IMR-90 (cell line): ENCODE results near the gene NEGR1. TPM values are rescaled to one million over a fixed set of nuclear protein-coding genes. Genes with fewer than 3 reads are reported as not detected.

Experiments
- ATAC-seq: fragments of 200-7000 bp; cut with Tn5 transposase; 2 replicates; pipeline ENCODE4 v1.9.1; 2020; ENCODE audit warnings: low read depth, mild to moderate bottlenecking, moderate library complexity
- BruUV-seq: library from RNA; stranded (reverse); fragments of 400-500 nt; replicated peaks from 2 replicates; lab custom pipeline; 2021; lab: Mats Ljungman, UMichigan
- CTCF ChIA-PET: fragments of 300-600 bp; formaldehyde crosslinking; extraction: SDS; loops from one replicate; lab custom pipeline; 2021; ENCODE audit warnings: antibody characterized with exemption; lab: Yijun Ruan, JAX
- POLR2A ChIA-PET: fragments of 300-600 bp; sonication (Branson Sonifier 250); formaldehyde crosslinking; loops from one replicate; lab custom pipeline; 2022; ENCODE audit warnings: antibody characterized with exemption; ENCODE audit not compliant: unreplicated experiment; lab: Charles Lee
- DNase-seq: peaks from one replicate; pipeline ENCODE4 v3.0.0; 2013
- H2AFZ ChIP-seq: replicated peaks from 2 replicates; pipeline ENCODE3; 2013; ENCODE audit warnings: low read length, mild to moderate bottlenecking; ENCODE audit not compliant: poor library complexity
- H2AK5ac ChIP-seq: 2 replicates; pipeline ENCODE4 v1.6.1; 2013; ENCODE audit warnings: low read depth, low read length, inconsistent platforms
- H2AK9ac ChIP-seq: replicated peaks from 2 replicates; pipeline ENCODE3; 2013; ENCODE audit warnings: mild to moderate bottlenecking, low read depth, low read length, moderate library complexity; ENCODE audit not compliant: poor library complexity
- H2BK120ac ChIP-seq: 2 replicates; pipeline ENCODE4 v1.6.1; 2013; ENCODE audit warnings: low read depth, low read length, inconsistent platforms
- H2BK15ac ChIP-seq: 3 replicates; pipeline ENCODE4 v1.6.1; 2013; ENCODE audit warnings: low read depth, low read length, inconsistent platforms
- H2BK20ac ChIP-seq: 2 replicates; pipeline ENCODE4 v1.6.1; 2013; ENCODE audit warnings: low read depth, mild to moderate bottlenecking, inconsistent platforms, low read length, moderate library complexity
- H2BK5ac ChIP-seq: 2 replicates; pipeline ENCODE4 v1.6.1; 2013; ENCODE audit warnings: mild to moderate bottlenecking, low read depth, low read length, inconsistent platforms; ENCODE audit not compliant: poor library complexity, severe bottlenecking
- H3K14ac ChIP-seq: replicated peaks from 2 replicates; pipeline ENCODE4 v1.6.1; 2013; ENCODE audit warnings: low read depth, low read length, inconsistent platforms
- H3K18ac ChIP-seq: 2 replicates; pipeline ENCODE4 v1.6.1; 2013; ENCODE audit warnings: low read depth, low read length, control low read depth
- H3K23ac ChIP-seq: 2 replicates; pipeline ENCODE4 v1.6.1; 2013; ENCODE audit warnings: low read depth, low read length, inconsistent platforms
- H3K27ac ChIP-seq: 2 replicates; pipeline ENCODE4 v1.5.1; 2013; ENCODE audit warnings: mild to moderate bottlenecking, control low read depth, low read length; ENCODE audit not compliant: insufficient read depth
- H3K27me3 ChIP-seq: 2 replicates; pipeline ENCODE4 v1.6.1; 2013; ENCODE audit warnings: low read length; ENCODE audit not compliant: control insufficient read depth, insufficient read depth
- H3K36me3 ChIP-seq: 2 replicates; pipeline ENCODE4 v1.6.1; 2013; ENCODE audit warnings: low read length, mixed read lengths; ENCODE audit not compliant: control insufficient read depth, insufficient read depth
- H3K4ac ChIP-seq: 2 replicates; pipeline ENCODE4 v1.6.1; 2013; ENCODE audit warnings: low read depth, low read length, inconsistent platforms
- H3K4me1 ChIP-seq: 2 replicates; pipeline ENCODE4 v1.6.1; 2013; ENCODE audit warnings: low read length, mixed read lengths; ENCODE audit not compliant: control insufficient read depth, insufficient read depth
- H3K4me2 ChIP-seq: 2 replicates; pipeline ENCODE4 v1.6.1; 2013; ENCODE audit warnings: low read depth, mild to moderate bottlenecking, control low read depth, low read length, moderate library complexity
- H3K4me3 ChIP-seq: 2 replicates; pipeline ENCODE4 v1.5.1; 2013; ENCODE audit warnings: low read depth, mild to moderate bottlenecking, control low read depth, low read length, moderate library complexity; ENCODE audit not compliant: insufficient read depth
- H3K56ac ChIP-seq: 2 replicates; pipeline ENCODE4 v1.6.1; 2013; ENCODE audit warnings: low read length, inconsistent platforms; ENCODE audit not compliant: insufficient read depth; ENCODE audit errors: extremely low read depth
- H3K79me1 ChIP-seq, 2 experiments: 2 replicates each; pipeline ENCODE4 v1.6.1; 2013; ENCODE audit warnings: low read length in 2 of 2, inconsistent platforms in 1 of 2, low read depth in 1 of 2
- H3K9ac ChIP-seq: 2 replicates; pipeline ENCODE4 v1.6.1; 2013; ENCODE audit warnings: low read depth, low read length, control low read depth
- H3K9me1 ChIP-seq: 2 replicates; pipeline ENCODE4 v1.6.1; 2013; ENCODE audit warnings: low read length, inconsistent platforms; ENCODE audit not compliant: insufficient read depth
- H3K9me3 ChIP-seq: 2 replicates; pipeline ENCODE4 v1.6.1; 2013; ENCODE audit warnings: low read length; ENCODE audit not compliant: control insufficient read depth, insufficient read depth
- H4K20me1 ChIP-seq: 2 replicates; pipeline ENCODE4 v1.6.1; 2013; ENCODE audit warnings: low read length, inconsistent platforms; ENCODE audit not compliant: insufficient read depth
- H4K5ac ChIP-seq: 2 replicates; pipeline ENCODE4 v1.6.1; 2013; ENCODE audit warnings: mild to moderate bottlenecking, low read depth, low read length, control low read depth
- H4K8ac ChIP-seq, 2 experiments: 2 replicates each; pipeline ENCODE4 v1.6.1; 2013; ENCODE audit warnings: low read depth in 2 of 2, low read length in 2 of 2, control low read depth in 1 of 2, inconsistent platforms in 1 of 2
- H4K91ac ChIP-seq: 2 replicates; pipeline ENCODE4 v1.6.1; 2013; ENCODE audit warnings: low read depth, low read length, inconsistent platforms; ENCODE audit not compliant: insufficient read depth
- BHLHE40 ChIP-seq: fragments of 150-350 bp; IDR thresholded peaks from 2 replicates; pipeline ENCODE4 v1.6.1; 2016; ENCODE audit warnings: mild to moderate bottlenecking, low read depth, low read length
- CHD1 ChIP-seq: IDR thresholded peaks from 2 replicates; pipeline ENCODE4 v1.6.1; 2012; ENCODE audit warnings: low read depth, low read length, improper control_type of control experiment
- MXI1 ChIP-seq: IDR thresholded peaks from 2 replicates; pipeline ENCODE4 v1.6.1; 2012; ENCODE audit warnings: low read depth, mild to moderate bottlenecking, low read length, moderate library complexity, borderline replicate concordance
- RAD21 ChIP-seq: IDR thresholded peaks from 2 replicates; pipeline ENCODE4 v1.6.1; 2012; ENCODE audit warnings: low read length, improper control_type of control experiment
- dilution Hi-C: fragments of 300-500 bp; cut with HindIII; formaldehyde crosslinking; loops from one replicate; pipeline ENCODE4 v1.14.3; 2018; ENCODE audit warnings: low sequenced_read_pairs; ENCODE audit not compliant: unreplicated experiment
- in situ Hi-C: fragments of 300-500 bp; cut with MboI; formaldehyde crosslinking; loops from 3 replicates; pipeline ENCODE4 v1.14.3; 2019; ENCODE audit warnings: low sequenced_read_pairs, inconsistent platforms, mixed read lengths
- intact Hi-C: fragments of 100-400 bp; cut with micrococcal nuclease; formaldehyde crosslinking; loops from 2 replicates; pipeline ENCODE4 v1.10.0; 2022
- polyA plus RNA-seq, 3 experiments: library from polyadenylated mRNA; depleted of rRNA; stranded (reverse); fragments of >200 nt; gene quantifications; 2 replicates each; pipeline ENCODE4 v1.2.3, GENCODE V29; 2012; ENCODE audit warnings: low replicate concordance in 1 of 3
- total RNA-seq: library from RNA; depleted of rRNA; stranded (reverse); fragments of >200 nt; gene quantifications from 2 replicates; pipeline ENCODE4 v1.2.3, GENCODE V29; 2012
- TF ChIP-seq, protein P1 (sequence below): fragments of 150-350 bp; IDR thresholded peaks from 2 replicates; pipeline ENCODE4 v1.6.1; 2016; ENCODE audit warnings: low read depth, mild to moderate bottlenecking, low read length, moderate library complexity, borderline replicate concordance

The NEGR1 gene
- total and polyA plus RNA-seq, 2 of the 4 experiments (the other 2 are of a cell fraction) = 5.1 to 9.1 TPM

DNA sequence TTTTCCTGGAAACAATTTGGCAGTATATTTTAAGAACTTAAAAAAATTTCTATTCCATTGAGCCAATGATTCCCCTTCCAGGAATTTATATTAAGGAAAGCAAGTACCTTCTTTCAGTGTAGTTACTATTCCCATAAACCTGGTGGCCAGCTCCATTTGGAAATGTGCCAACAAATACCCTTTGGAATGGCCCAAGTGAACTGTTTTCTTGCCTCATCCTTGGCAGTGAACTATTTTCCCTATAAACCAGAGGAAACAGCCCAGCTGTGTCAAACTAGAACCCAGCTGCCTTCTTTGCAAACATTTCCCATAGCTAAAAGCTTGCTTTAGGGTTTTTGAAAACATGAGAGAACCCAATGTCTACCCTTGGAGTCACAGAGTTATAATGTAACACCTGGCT, 496.9 kb downstream of the NEGR1 start:
- H3K27ac ChIP-seq = no peak overlapping the region
- H2BK15ac ChIP-seq = no peak overlapping the region
- H4K20me1 ChIP-seq = no peaks in the 10 kb centered on the region
- ChIA-PET CTCF (no interaction called here), POLR2A (no interaction called here)
- 0 out of 2 replicates have a peak, but pooled peaks cover 1% of the 10 kb centered on the region for H3K4me1 ChIP-seq
- H3K27me3 ChIP-seq = no peaks in the 10 kb centered on the region
- H4K5ac ChIP-seq = no peak overlapping the region
- H3K18ac ChIP-seq = no peak overlapping the region
- no peak overlapping the region for H2BK20ac ChIP-seq
- no peaks in the 10 kb centered on the region for H3K9me1 ChIP-seq
- no peak overlapping the region for H3K23ac ChIP-seq
- H3K4me2 ChIP-seq = no peak overlapping the region
- TF ChIP-seq RAD21 = no peak
- no peak for TF ChIP-seq BHLHE40
- no peak for TF ChIP-seq CHD1
- TF ChIP-seq, protein P1, sequence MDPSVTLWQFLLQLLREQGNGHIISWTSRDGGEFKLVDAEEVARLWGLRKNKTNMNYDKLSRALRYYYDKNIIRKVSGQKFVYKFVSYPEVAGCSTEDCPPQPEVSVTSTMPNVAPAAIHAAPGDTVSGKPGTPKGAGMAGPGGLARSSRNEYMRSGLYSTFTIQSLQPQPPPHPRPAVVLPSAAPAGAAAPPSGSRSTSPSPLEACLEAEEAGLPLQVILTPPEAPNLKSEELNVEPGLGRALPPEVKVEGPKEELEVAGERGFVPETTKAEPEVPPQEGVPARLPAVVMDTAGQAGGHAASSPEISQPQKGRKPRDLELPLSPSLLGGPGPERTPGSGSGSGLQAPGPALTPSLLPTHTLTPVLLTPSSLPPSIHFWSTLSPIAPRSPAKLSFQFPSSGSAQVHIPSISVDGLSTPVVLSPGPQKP = no peak
- no peak for TF ChIP-seq MXI1
- no peak overlapping the region for H4K91ac ChIP-seq
- no peak overlapping the region for H2AK5ac ChIP-seq
- H3K36me3 ChIP-seq = no peaks in the 10 kb centered on the region
- no peak overlapping the region for H3K9ac ChIP-seq
- no TSS peak for BruUV-seq
- H3K4me3 ChIP-seq = no peak overlapping the region
- no peak overlapping the region for H3K4ac ChIP-seq
- in situ Hi-C loops (no loop called here), intact Hi-C loops (no loop called here), dilution Hi-C loops (no loop called here)
- H2BK120ac ChIP-seq = no peak overlapping the region
- no peaks in the 10 kb centered on the region for H3K9me3 ChIP-seq
- no peak overlapping the region for H2BK5ac ChIP-seq
- no peak for DNase-seq
- H2AK9ac ChIP-seq = no peak overlapping the region
- H3K14ac ChIP-seq = no peak overlapping the region
- H3K79me1 ChIP-seq = no peaks in the 10 kb centered on the region
- no peak overlapping the region for H3K56ac ChIP-seq
- no peak overlapping the region for H2AFZ ChIP-seq
- no peak overlapping the region for H4K8ac ChIP-seq
- no peak for ATAC-seq
